A549 (cell line): Measurements from ENCODE around the gene PLD1. TPM values are rescaled to one million over a fixed set of nuclear protein-coding genes. Genes with fewer than 3 reads are reported as not detected.

Experiments
- ATAC-seq, 2 experiments: fragments of 200-7000 bp in 1 of 2; fragments of >200 bp in 1 of 2; cut with Nextera tagmentation in 1 of 2; cut with Tn5 transposase in 1 of 2; 3 replicates each; pipeline versions ENCODE4 v1.8.0 to v1.9.1; 2018 to 2020; ENCODE audit warnings: mild to moderate bottlenecking in 1 of 2, moderate library complexity in 1 of 2
- CTCF ChIA-PET: fragments of 300-600 bp; sonication (Branson Sonifier 250); formaldehyde crosslinking; extraction: SDS; loops from one replicate; lab custom pipeline; 2021; ENCODE audit warnings: antibody characterized with exemption, inconsistent platforms; lab: Yijun Ruan, JAX
- POLR2A ChIA-PET: fragments of 350-600 bp; formaldehyde crosslinking; extraction: SDS; loops from one replicate; lab custom pipeline; 2021; ENCODE audit warnings: antibody characterized with exemption, inconsistent platforms; lab: Yijun Ruan, JAX
- DNase-seq, 2 experiments: peaks; one replicate each; pipeline versions ENCODE4 v3.0.0 to v3.0.0-alpha.2; 2011 to 2016; ENCODE audit warnings: low read depth in 1 of 2, low spot score in 1 of 2
- FAIRE-seq: peaks from 2 replicates; lab custom pipeline; 2011; peaks lifted over from hg19 to GRCh38; lab: Jason Lieb, UNC
- H3K27ac ChIP-seq, 2 experiments: fragments of >200 bp; sonication (Bioruptor Twin); formaldehyde crosslinking; 3 replicates each; pipeline ENCODE4 v1.5.1; 2016 to 2017
- H3K4me1 ChIP-seq: fragments of >200 bp; sonication (Bioruptor Twin); formaldehyde crosslinking; 3 replicates; pipeline ENCODE4 v1.6.1; 2016
- H3K4me2 ChIP-seq: fragments of >200 bp; sonication (Bioruptor Twin); formaldehyde crosslinking; 3 replicates; pipeline ENCODE4 v1.6.1; 2016
- H3K4me3 ChIP-seq: fragments of >200 bp; sonication (Bioruptor Twin); formaldehyde crosslinking; 3 replicates; pipeline ENCODE4 v1.5.1; 2016
- H3K9me3 ChIP-seq: fragments of >200 bp; sonication (Bioruptor Twin); formaldehyde crosslinking; 3 replicates; pipeline ENCODE4 v1.6.1; 2016
- CBX2 ChIP-seq: fragments of 200-600 bp; sonication (generic); IDR thresholded peaks from 2 replicates; pipeline ENCODE4 v1.6.1; 2016; ENCODE audit warnings: low read depth, mild to moderate bottlenecking, borderline replicate concordance
- CBX8 ChIP-seq: fragments of 200-600 bp; sonication (generic); IDR thresholded peaks from 2 replicates; pipeline ENCODE4 v1.6.1; 2016
- CEBPB ChIP-seq, 2 experiments: fragments of >200 bp in 1 of 2; sonication (Bioruptor Twin) in 1 of 2; formaldehyde crosslinking in 1 of 2; IDR thresholded peaks; 2 replicates each; pipeline ENCODE4 v1.6.1; 2012 to 2016
- EHF ChIP-seq: fragments of 250-450 bp; sonication (Bioruptor Pico); IDR thresholded peaks from 2 replicates; pipeline ENCODE4 v1.5.0; 2020; ENCODE audit warnings: mild to moderate bottlenecking
- EP300 ChIP-seq, 2 experiments: fragments of >200 bp; sonication (Bioruptor Twin); formaldehyde crosslinking; IDR thresholded peaks; 2 replicates in 1 of 2; 3 replicates in 1 of 2; pipeline ENCODE4 v1.6.1; 2016 to 2017
- FOSL2 ChIP-seq, 2 experiments: fragments of 450-650 bp in 1 of 2; fragments of >200 bp in 1 of 2; sonication (Bioruptor Twin) in 1 of 2; formaldehyde crosslinking; IDR thresholded peaks; 2 replicates each; pipeline versions ENCODE4 v1.5.0 to v1.6.1; 2016 to 2020; ENCODE audit warnings: mild to moderate bottlenecking in 1 of 2, moderate library complexity in 1 of 2
- HDAC2 ChIP-seq: fragments of 200-600 bp; sonication (generic); IDR thresholded peaks from 2 replicates; pipeline ENCODE4 v1.6.1; 2016
- HEYL ChIP-seq: fragments of 250-450 bp; sonication (Bioruptor Pico); IDR thresholded peaks from 2 replicates; pipeline ENCODE4 v1.8.0; 2021; ENCODE audit warnings: mild to moderate bottlenecking, moderate library complexity
- HOXB13 ChIP-seq: fragments of 250-450 bp; sonication (Bioruptor Pico); IDR thresholded peaks from 2 replicates; pipeline ENCODE4 v1.5.0; 2020; ENCODE audit warnings: low read depth, mild to moderate bottlenecking, moderate library complexity
- HOXB5 ChIP-seq: fragments of 250-450 bp; sonication (Bioruptor Pico); IDR thresholded peaks from 2 replicates; pipeline ENCODE4 v1.5.0; 2020; ENCODE audit warnings: mild to moderate bottlenecking, moderate library complexity
- JUN ChIP-seq, 2 experiments: fragments of >200 bp; sonication (Bioruptor Twin); formaldehyde crosslinking; IDR thresholded peaks; 2 replicates in 1 of 2; 3 replicates in 1 of 2; pipeline ENCODE4 v1.6.1; 2016 to 2017
- KDM5A ChIP-seq: fragments of 200-600 bp; sonication (generic); IDR thresholded peaks from 2 replicates; pipeline ENCODE4 v1.6.1; 2016; ENCODE audit warnings: antibody characterized with exemption, mild to moderate bottlenecking
- MAZ ChIP-seq: fragments of 150-350 bp; IDR thresholded peaks from 2 replicates; pipeline ENCODE4 v1.6.1; 2014; ENCODE audit warnings: antibody characterized with exemption, low read depth, low read length, borderline replicate concordance
- NR3C1 ChIP-seq: fragments of >200 bp; sonication (Bioruptor Twin); formaldehyde crosslinking; IDR thresholded peaks from 3 replicates; pipeline ENCODE4 v1.6.1; 2017
- RAD21 ChIP-seq, 2 experiments: fragments of >200 bp in 1 of 2; sonication (Bioruptor Twin) in 1 of 2; formaldehyde crosslinking in 1 of 2; IDR thresholded peaks in 1 of 2; conservative IDR thresholded peaks in 1 of 2; 2 replicates in 1 of 2; 3 replicates in 1 of 2; pipeline ENCODE4 v1.6.1; 2012 to 2018; ENCODE audit warnings: inconsistent platforms in 1 of 2
- RARB ChIP-seq: fragments of 250-450 bp; sonication (Bioruptor Pico); IDR thresholded peaks from 2 replicates; pipeline ENCODE4 v1.8.0; 2021; ENCODE audit warnings: mild to moderate bottlenecking, moderate library complexity
- RCOR1 ChIP-seq: fragments of 150-350 bp; IDR thresholded peaks from 2 replicates; pipeline ENCODE4 v1.6.1; 2014; ENCODE audit warnings: antibody characterized with exemption, low read length, low read depth
- TFCP2L1 ChIP-seq: fragments of 250-450 bp; sonication (Bioruptor Pico); IDR thresholded peaks from 2 replicates; pipeline ENCODE4 v1.5.0; 2021; ENCODE audit warnings: mild to moderate bottlenecking
- TP53 ChIP-seq: fragments of 250-450 bp; sonication (Bioruptor Pico); IDR thresholded peaks from 2 replicates; pipeline ENCODE4 v1.5.0; 2021; ENCODE audit warnings: mild to moderate bottlenecking, moderate library complexity
- ZSCAN20 ChIP-seq: fragments of 250-450 bp; sonication (Bioruptor Pico); IDR thresholded peaks from 2 replicates; pipeline ENCODE4 v1.8.0; 2022; ENCODE audit warnings: mild to moderate bottlenecking, moderate library complexity
- WGBS: methylation state at CpG from one replicate; pipeline ENCODE4 v1.1.6; 2017; ENCODE audit errors: missing lambda C conversion rate; 5-methylcytosine and 5-hydroxymethylcytosine counted together
- polyA plus RNA-seq, 4 experiments: library from polyadenylated mRNA; depleted of rRNA in 3 of 4; stranded (reverse); fragments of >200 nt; fragmentation: RNase III in 1 of 4; extraction: RNeasy Plus Mini Kit Qiagen cat#74134 plus additional on column Dnase treatment in 1 of 4; gene quantifications; 2 replicates in 3 of 4; 3 replicates in 1 of 4; pipeline ENCODE4 v1.2.3, GENCODE V29; 2011 to 2017
- TF ChIP-seq, protein P1 (sequence below): fragments of 200-600 bp; sonication (generic); IDR thresholded peaks from 2 replicates; pipeline ENCODE4 v1.6.1; 2016; ENCODE audit warnings: antibody characterized with exemption, mild to moderate bottlenecking, moderate library complexity
- TF ChIP-seq, protein P2 (sequence below): IDR thresholded peaks from 2 replicates; pipeline ENCODE4 v1.6.1; 2012
- TF ChIP-seq, protein P3 (sequence below): fragments of >200 bp; sonication (Bioruptor Twin); formaldehyde crosslinking; IDR thresholded peaks from 3 replicates; pipeline ENCODE4 v1.5.1; 2016

Gene PLD1
- polyA plus RNA-seq, 2 of the 4 experiments (the other 2 are of a cell fraction) = 6.6 to 27.2 TPM

DNA sequence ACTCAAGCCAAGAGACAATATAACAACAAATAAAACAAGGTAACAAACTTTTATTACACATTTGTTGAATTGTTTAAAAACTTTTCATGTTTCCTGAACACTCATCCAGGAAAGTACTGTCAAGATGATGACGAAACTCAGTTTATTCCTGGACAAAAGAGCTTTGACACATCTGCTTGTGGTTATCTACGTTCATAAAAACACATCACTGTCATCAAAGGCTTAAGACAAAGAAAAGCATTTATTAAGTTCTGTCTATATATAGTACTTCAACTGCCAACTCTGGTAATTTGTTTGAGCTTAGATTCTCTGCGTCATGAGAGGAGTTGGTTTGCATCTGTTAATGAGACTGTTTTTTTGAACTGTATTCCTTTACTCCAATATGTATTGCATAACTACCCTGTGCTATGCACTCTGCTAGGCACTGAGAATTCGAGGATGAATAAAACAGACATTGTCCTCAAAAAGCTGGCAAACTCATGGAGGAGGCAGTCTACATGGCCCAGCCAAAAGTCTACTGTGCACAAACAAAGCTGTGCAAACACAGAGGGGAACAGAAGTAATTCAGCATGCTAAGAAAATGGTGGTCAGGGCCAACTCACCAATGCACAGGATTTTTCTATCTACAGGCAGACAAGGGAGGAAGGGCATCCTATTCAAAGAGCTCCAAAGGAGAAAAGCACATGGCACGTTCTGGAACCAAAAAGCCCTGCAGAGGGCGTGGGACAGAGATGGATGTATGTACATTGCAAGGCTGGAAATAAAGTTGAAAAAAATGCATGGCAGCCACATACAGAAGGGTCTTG lies 21.5 kb downstream of the PLD1 start:
- Histone ChIP-seq H3K4me3 (no peak overlapping the region), H3K4me2 (no peak overlapping the region), H3K9me3 (no peaks in the 10 kb centered on the region), H3K4me1 (peaks cover 27% of the 10 kb centered on the region), H3K27ac (no peak overlapping the region)
- WGBS = 80% methylated on average over 6 of the region's 6 CpGs
- DNase-seq = no peak
- no peak for FAIRE-seq
- TF ChIP-seq EP300 (IDR thresholded peaks at IDR 0.05) = no peak
- TF ChIP-seq, protein P1, sequence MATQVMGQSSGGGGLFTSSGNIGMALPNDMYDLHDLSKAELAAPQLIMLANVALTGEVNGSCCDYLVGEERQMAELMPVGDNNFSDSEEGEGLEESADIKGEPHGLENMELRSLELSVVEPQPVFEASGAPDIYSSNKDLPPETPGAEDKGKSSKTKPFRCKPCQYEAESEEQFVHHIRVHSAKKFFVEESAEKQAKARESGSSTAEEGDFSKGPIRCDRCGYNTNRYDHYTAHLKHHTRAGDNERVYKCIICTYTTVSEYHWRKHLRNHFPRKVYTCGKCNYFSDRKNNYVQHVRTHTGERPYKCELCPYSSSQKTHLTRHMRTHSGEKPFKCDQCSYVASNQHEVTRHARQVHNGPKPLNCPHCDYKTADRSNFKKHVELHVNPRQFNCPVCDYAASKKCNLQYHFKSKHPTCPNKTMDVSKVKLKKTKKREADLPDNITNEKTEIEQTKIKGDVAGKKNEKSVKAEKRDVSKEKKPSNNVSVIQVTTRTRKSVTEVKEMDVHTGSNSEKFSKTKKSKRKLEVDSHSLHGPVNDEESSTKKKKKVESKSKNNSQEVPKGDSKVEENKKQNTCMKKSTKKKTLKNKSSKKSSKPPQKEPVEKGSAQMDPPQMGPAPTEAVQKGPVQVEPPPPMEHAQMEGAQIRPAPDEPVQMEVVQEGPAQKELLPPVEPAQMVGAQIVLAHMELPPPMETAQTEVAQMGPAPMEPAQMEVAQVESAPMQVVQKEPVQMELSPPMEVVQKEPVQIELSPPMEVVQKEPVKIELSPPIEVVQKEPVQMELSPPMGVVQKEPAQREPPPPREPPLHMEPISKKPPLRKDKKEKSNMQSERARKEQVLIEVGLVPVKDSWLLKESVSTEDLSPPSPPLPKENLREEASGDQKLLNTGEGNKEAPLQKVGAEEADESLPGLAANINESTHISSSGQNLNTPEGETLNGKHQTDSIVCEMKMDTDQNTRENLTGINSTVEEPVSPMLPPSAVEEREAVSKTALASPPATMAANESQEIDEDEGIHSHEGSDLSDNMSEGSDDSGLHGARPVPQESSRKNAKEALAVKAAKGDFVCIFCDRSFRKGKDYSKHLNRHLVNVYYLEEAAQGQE = no peak
- no peak for TF ChIP-seq EHF (CRISPR knock-in tag)
- no peak for TF ChIP-seq TFCP2L1
- no peak for TF ChIP-seq RARB (CRISPR knock-in tag)
- TF ChIP-seq HEYL (CRISPR knock-in tag) = no peak
- no peak for TF ChIP-seq KDM5A
- no peak for TF ChIP-seq HDAC2
- TF ChIP-seq CBX2 = no peak
- no peak for TF ChIP-seq RAD21 (conservative IDR thresholded peaks at IDR 0.05 in 1 of 2, IDR thresholded peaks at IDR 0.05 in 1 of 2)
- TF ChIP-seq HOXB13 (CRISPR knock-in tag) = no peak
- no peak for TF ChIP-seq TP53 (CRISPR knock-in tag)
- TF ChIP-seq HOXB5 (CRISPR knock-in tag) = no peak
- TF ChIP-seq FOSL2 (IDR thresholded peaks at IDR 0.05) = no peak
- no peak for TF ChIP-seq FOSL2 (CRISPR knock-in tag; IDR thresholded peaks at IDR 0.05)
- no peak for TF ChIP-seq RCOR1
- TF ChIP-seq, protein P2, sequence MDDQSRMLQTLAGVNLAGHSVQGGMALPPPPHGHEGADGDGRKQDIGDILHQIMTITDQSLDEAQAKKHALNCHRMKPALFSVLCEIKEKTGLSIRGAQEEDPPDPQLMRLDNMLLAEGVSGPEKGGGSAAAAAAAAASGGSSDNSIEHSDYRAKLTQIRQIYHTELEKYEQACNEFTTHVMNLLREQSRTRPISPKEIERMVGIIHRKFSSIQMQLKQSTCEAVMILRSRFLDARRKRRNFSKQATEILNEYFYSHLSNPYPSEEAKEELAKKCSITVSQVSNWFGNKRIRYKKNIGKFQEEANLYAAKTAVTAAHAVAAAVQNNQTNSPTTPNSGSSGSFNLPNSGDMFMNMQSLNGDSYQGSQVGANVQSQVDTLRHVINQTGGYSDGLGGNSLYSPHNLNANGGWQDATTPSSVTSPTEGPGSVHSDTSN = no peak
- no peak for TF ChIP-seq CBX8
- no peak for TF ChIP-seq NR3C1
- TF ChIP-seq ZSCAN20 (CRISPR knock-in tag) = no peak
- ATAC-seq = no peak
- POLR2A ChIA-PET = no interaction called here
- CTCF ChIA-PET = interaction anchor here (0.6 to 1.3 kb wide), 4 partner anchors 13 to 915 kb away, joined by 3 read pairs; no protein-coding TSS in a partner anchor

DNA sequence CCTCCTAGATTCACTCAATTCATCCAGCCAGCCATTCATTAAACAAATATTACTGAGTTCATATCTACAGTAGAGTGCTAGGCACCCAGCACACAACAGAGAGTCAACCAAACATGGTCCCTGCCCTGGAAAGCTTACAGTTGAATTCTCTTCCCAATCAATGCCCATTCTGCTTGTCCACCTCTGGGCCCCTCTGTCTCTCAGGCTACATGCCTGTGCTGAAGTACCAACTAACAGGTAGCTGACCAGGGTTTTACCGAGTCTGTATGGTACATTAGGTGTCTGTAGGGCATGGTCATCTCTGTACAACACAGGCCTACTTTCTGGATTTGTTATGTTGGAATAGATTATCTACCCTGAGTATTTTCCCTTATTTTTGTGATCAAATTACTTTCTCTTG lies 23.3 kb downstream of the PLD1 start:
- ATAC-seq (no peak), FAIRE-seq (no peak), DNase-seq (no peak)
- H3K27ac ChIP-seq = no peak overlapping the region
- ChIA-PET CTCF (no interaction called here), POLR2A (no interaction called here)
- H3K4me2 ChIP-seq = no peak overlapping the region
- peaks cover 16% of the 10 kb centered on the region for H3K4me1 ChIP-seq
- no peak overlapping the region for H3K4me3 ChIP-seq
- WGBS = 100% methylated on average over 1 of the region's 1 CpG
- TF ChIP-seq RAD21 (conservative IDR thresholded peaks at IDR 0.05 in 1 of 2, IDR thresholded peaks at IDR 0.05 in 1 of 2) (no peak), MAZ (no peak), JUN (IDR thresholded peaks at IDR 0.05) (no peak), ZSCAN20 (CRISPR knock-in tag) (no peak), EP300 (IDR thresholded peaks at IDR 0.05) (no peak), EHF (CRISPR knock-in tag) (no peak), CEBPB (IDR thresholded peaks at IDR 0.05) (no peak)
- TF ChIP-seq, protein P3, sequence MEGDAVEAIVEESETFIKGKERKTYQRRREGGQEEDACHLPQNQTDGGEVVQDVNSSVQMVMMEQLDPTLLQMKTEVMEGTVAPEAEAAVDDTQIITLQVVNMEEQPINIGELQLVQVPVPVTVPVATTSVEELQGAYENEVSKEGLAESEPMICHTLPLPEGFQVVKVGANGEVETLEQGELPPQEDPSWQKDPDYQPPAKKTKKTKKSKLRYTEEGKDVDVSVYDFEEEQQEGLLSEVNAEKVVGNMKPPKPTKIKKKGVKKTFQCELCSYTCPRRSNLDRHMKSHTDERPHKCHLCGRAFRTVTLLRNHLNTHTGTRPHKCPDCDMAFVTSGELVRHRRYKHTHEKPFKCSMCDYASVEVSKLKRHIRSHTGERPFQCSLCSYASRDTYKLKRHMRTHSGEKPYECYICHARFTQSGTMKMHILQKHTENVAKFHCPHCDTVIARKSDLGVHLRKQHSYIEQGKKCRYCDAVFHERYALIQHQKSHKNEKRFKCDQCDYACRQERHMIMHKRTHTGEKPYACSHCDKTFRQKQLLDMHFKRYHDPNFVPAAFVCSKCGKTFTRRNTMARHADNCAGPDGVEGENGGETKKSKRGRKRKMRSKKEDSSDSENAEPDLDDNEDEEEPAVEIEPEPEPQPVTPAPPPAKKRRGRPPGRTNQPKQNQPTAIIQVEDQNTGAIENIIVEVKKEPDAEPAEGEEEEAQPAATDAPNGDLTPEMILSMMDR = no peak
- H3K9me3 ChIP-seq = no peaks in the 10 kb centered on the region
